ENCODE results near the gene RBM19. TPM values are rescaled to one million over a fixed set of nuclear protein-coding genes. Genes with fewer than 3 reads are reported as not detected.

RBM19 gene
- polyA plus RNA-seq, 1 experiment, result 15.5 TPM

GRCh38 chr12:113940357-113941207 is 25.5 kb downstream of the RBM19 start:
- POLR2A ChIA-PET, result no interaction called here
- CTCF ChIA-PET, result interaction anchor here (1.2 kb wide), 1 partner anchor 11 kb away, joined by 3 read pairs; no protein-coding TSS in a partner anchor
- Histone ChIP-seq H3K4me3 (ENCODE audit: low read depth, low read length) (no peak overlapping the region), H3K27me3 (ENCODE audit: control insufficient read depth, insufficient read depth, low read length) (no peaks in the 10 kb centered on the region), H3K36me3 (ENCODE audit: control insufficient read depth, insufficient read depth, low read length) (peaks cover 25% of the 10 kb centered on the region)
- TF ChIP-seq, protein P1, sequence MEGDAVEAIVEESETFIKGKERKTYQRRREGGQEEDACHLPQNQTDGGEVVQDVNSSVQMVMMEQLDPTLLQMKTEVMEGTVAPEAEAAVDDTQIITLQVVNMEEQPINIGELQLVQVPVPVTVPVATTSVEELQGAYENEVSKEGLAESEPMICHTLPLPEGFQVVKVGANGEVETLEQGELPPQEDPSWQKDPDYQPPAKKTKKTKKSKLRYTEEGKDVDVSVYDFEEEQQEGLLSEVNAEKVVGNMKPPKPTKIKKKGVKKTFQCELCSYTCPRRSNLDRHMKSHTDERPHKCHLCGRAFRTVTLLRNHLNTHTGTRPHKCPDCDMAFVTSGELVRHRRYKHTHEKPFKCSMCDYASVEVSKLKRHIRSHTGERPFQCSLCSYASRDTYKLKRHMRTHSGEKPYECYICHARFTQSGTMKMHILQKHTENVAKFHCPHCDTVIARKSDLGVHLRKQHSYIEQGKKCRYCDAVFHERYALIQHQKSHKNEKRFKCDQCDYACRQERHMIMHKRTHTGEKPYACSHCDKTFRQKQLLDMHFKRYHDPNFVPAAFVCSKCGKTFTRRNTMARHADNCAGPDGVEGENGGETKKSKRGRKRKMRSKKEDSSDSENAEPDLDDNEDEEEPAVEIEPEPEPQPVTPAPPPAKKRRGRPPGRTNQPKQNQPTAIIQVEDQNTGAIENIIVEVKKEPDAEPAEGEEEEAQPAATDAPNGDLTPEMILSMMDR (IDR thresholded peaks at IDR 0.05; ENCODE audit: insufficient read depth, low read depth, low read length), result no peak
- no peak for DNase-seq (ENCODE audit: low read depth)

GRCh38 chr12:113939867-113940266 is 26.3 kb downstream of the RBM19 start:
- Histone ChIP-seq H3K4me3 (ENCODE audit: low read depth, low read length) (no peak overlapping the region), H3K27me3 (ENCODE audit: control insufficient read depth, insufficient read depth, low read length) (no peaks in the 10 kb centered on the region), H3K36me3 (ENCODE audit: control insufficient read depth, insufficient read depth, low read length) (peaks cover 22% of the 10 kb centered on the region)
- no peak for DNase-seq (ENCODE audit: low read depth)
- TF ChIP-seq, protein P1 (IDR thresholded peaks at IDR 0.05; ENCODE audit: insufficient read depth, low read depth, low read length), result no peak
- POLR2A ChIA-PET, result no interaction called here
- CTCF ChIA-PET, result no interaction called here

- Histone ChIP-seq H3K27me3 (ENCODE audit: control insufficient read depth, insufficient read depth, low read length) (no peaks in the 10 kb centered on the region), H3K4me3 (ENCODE audit: low read depth, low read length) (no peak overlapping the region), H3K36me3 (ENCODE audit: control insufficient read depth, insufficient read depth, low read length) (peaks cover 24% of the 10 kb centered on the region)
- TF ChIP-seq, protein P1 (IDR thresholded peaks at IDR 0.05; ENCODE audit: insufficient read depth, low read depth, low read length), result no peak
- CTCF ChIA-PET, result interaction anchor here (1.8 kb wide), 1 partner anchor 17 kb away, joined by 6 read pairs; no protein-coding TSS in a partner anchor
- DNase-seq (ENCODE audit: low read depth), result no peak
- POLR2A ChIA-PET, result no interaction called here
Measured at GRCh38 chr12:113938471-113938870, 27.7 kb downstream of the RBM19 start.

DNA sequence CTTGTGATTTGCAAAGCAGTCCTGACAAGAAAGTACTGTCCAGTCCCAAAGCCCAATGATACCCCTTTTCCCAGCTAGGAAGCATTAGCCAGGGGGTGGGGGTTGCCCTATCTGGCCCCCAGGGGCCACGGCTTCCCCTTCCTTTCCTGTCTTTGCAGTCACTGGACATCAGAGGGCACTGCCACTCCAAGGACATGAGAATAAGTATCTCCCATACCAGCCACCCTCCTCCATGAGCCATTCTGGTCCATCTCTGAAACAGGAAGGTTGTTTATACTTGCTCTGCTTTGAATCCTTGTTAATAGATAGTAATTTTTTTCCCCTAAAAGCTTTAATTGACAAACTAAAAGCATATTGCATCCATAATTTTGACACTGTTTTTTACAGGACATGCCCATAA is 29.7 kb downstream of the RBM19 start:
- POLR2A ChIA-PET, result no interaction called here
- TF ChIP-seq, protein P1 (IDR thresholded peaks at IDR 0.05; ENCODE audit: insufficient read depth, low read depth, low read length), result no peak
- CTCF ChIA-PET, result interaction anchor here (1.8 kb wide), 1 partner anchor 19 kb away, joined by 6 read pairs; no protein-coding TSS in a partner anchor
- no peak overlapping the region for H3K4me3 ChIP-seq (ENCODE audit: low read depth, low read length)
- H3K36me3 ChIP-seq (ENCODE audit: control insufficient read depth, insufficient read depth, low read length), result peaks cover 18% of the 10 kb centered on the region
- no peak for DNase-seq (ENCODE audit: low read depth)
- H3K27me3 ChIP-seq (ENCODE audit: control insufficient read depth, insufficient read depth, low read length), result no peaks in the 10 kb centered on the region

GRCh38 chr12:113935459-113935858 is 30.7 kb downstream of the RBM19 start:
- H3K4me3 ChIP-seq (ENCODE audit: low read depth, low read length), result no peak overlapping the region
- H3K36me3 ChIP-seq (ENCODE audit: control insufficient read depth, insufficient read depth, low read length), result peaks cover 18% of the 10 kb centered on the region
- POLR2A ChIA-PET, result no interaction called here
- H3K27me3 ChIP-seq (ENCODE audit: control insufficient read depth, insufficient read depth, low read length), result no peaks in the 10 kb centered on the region
- TF ChIP-seq, protein P1 (IDR thresholded peaks at IDR 0.05; ENCODE audit: insufficient read depth, low read depth, low read length), result no peak
- DNase-seq (ENCODE audit: low read depth), result no peak
- CTCF ChIA-PET, result no interaction called here
